H9 (cell line): ENCODE results near the gene KRTAP9-3. TPM values are rescaled to one million over a fixed set of nuclear protein-coding genes. Genes with fewer than 3 reads are reported as not detected.
"Not testable (repeated sequence)": the region's sequence is repeated elsewhere in the genome, so short reads cannot be mapped to it uniquely, and the experiment has no call there.

Experiments used
- DNase-seq: peaks from one replicate; pipeline ENCODE4 v3.0.0-alpha.2; 2017
- H2AFZ ChIP-seq: one replicate; pipeline ENCODE4 v1.6.1; 2013; ENCODE audit warnings: mild to moderate bottlenecking, low read length, control low read depth, moderate library complexity
- H2AK5ac ChIP-seq: 2 replicates; pipeline ENCODE4 v1.6.1; 2013; ENCODE audit warnings: low read length, control low read depth, mixed read lengths; ENCODE audit not compliant: insufficient read length
- H2BK120ac ChIP-seq: one replicate; pipeline ENCODE4 v1.6.1; 2013; ENCODE audit warnings: low read depth, mild to moderate bottlenecking, low read length, control low read depth, inconsistent platforms; ENCODE audit not compliant: poor library complexity, severe bottlenecking
- H2BK12ac ChIP-seq: 2 replicates; pipeline ENCODE4 v1.6.1; 2013; ENCODE audit warnings: low read length, control low read depth, mixed read lengths, low read depth; ENCODE audit not compliant: insufficient read length
- H2BK15ac ChIP-seq: 2 replicates; pipeline ENCODE4 v1.6.1; 2013; ENCODE audit warnings: low read depth, low read length, control low read depth
- H2BK20ac ChIP-seq: one replicate; pipeline ENCODE4 v1.6.1; 2013; ENCODE audit warnings: low read depth, mild to moderate bottlenecking, low read length, control low read depth, inconsistent platforms; ENCODE audit not compliant: poor library complexity, severe bottlenecking
- H2BK5ac ChIP-seq: 2 replicates; pipeline ENCODE4 v1.6.1; 2013; ENCODE audit warnings: low read length, control low read depth, mixed read lengths; ENCODE audit not compliant: insufficient read length
- H3K14ac ChIP-seq: 2 replicates; pipeline ENCODE4 v1.6.1; 2013; ENCODE audit warnings: low read length, control low read depth; ENCODE audit not compliant: insufficient read depth
- H3K18ac ChIP-seq: 2 replicates; pipeline ENCODE4 v1.6.1; 2013; ENCODE audit warnings: low read depth, mild to moderate bottlenecking, mixed read lengths, low read length, control low read depth; ENCODE audit not compliant: insufficient read length
- H3K23ac ChIP-seq: 2 replicates; pipeline ENCODE4 v1.6.1; 2013; ENCODE audit warnings: low read length, control low read depth, mixed read lengths, low read depth; ENCODE audit not compliant: insufficient read length
- H3K23me2 ChIP-seq: 2 replicates; pipeline ENCODE4 v1.6.1; 2013; ENCODE audit warnings: low read depth, mild to moderate bottlenecking, mixed read lengths, low read length, control low read depth; ENCODE audit not compliant: insufficient read length, poor library complexity, severe bottlenecking
- H3K27ac ChIP-seq: 2 replicates; pipeline ENCODE4 v1.5.1; 2013; ENCODE audit warnings: low read length, control low read depth, mixed read lengths, low read depth; ENCODE audit not compliant: insufficient read length
- H3K27me3 ChIP-seq: 2 replicates; pipeline ENCODE4 v1.6.1; 2013; ENCODE audit warnings: low read length, control low read depth, inconsistent platforms; ENCODE audit not compliant: insufficient read depth
- H3K4ac ChIP-seq: 2 replicates; pipeline ENCODE4 v1.6.1; 2013; ENCODE audit warnings: low read depth, mild to moderate bottlenecking, control low read depth, inconsistent platforms, low read length, moderate library complexity
- H3K4me1 ChIP-seq: 2 replicates; pipeline ENCODE4 v1.6.1; 2013; ENCODE audit warnings: low read length, control low read depth, inconsistent platforms; ENCODE audit not compliant: insufficient read depth
- H3K4me2 ChIP-seq: 2 replicates; pipeline ENCODE4 v1.6.1; 2013; ENCODE audit warnings: low read length, control low read depth, mixed read lengths; ENCODE audit not compliant: insufficient read length, insufficient read depth
- H3K56ac ChIP-seq: 2 replicates; pipeline ENCODE4 v1.6.1; 2013; ENCODE audit warnings: low read depth, mild to moderate bottlenecking, mixed read lengths, low read length, control low read depth; ENCODE audit not compliant: insufficient read length
- H3K79me1 ChIP-seq: 2 replicates; pipeline ENCODE4 v1.6.1; 2013; ENCODE audit warnings: low read depth, mild to moderate bottlenecking, moderate library complexity, low read length, control low read depth, inconsistent platforms; ENCODE audit not compliant: insufficient read depth, poor library complexity, severe bottlenecking
- H3K79me2 ChIP-seq: 2 replicates; pipeline ENCODE4 v1.6.1; 2013; ENCODE audit warnings: low read length, control low read depth, inconsistent platforms; ENCODE audit not compliant: insufficient read depth
- H3K9ac ChIP-seq: 2 replicates; pipeline ENCODE4 v1.6.1; 2013; ENCODE audit warnings: low read length, control low read depth, mixed read lengths; ENCODE audit not compliant: insufficient read length; ENCODE audit errors: extremely low read depth
- H3K9me3 ChIP-seq: one replicate; pipeline ENCODE4 v1.6.1; 2013; ENCODE audit warnings: low read depth, low read length, inconsistent platforms; ENCODE audit not compliant: control insufficient read depth
- H3T11ph ChIP-seq: one replicate; pipeline ENCODE4 v1.6.1; 2013; ENCODE audit warnings: mild to moderate bottlenecking, low read length, control low read depth, inconsistent platforms
- H4K20me1 ChIP-seq: one replicate; pipeline ENCODE4 v1.6.1; 2013; ENCODE audit not compliant: control insufficient read depth, insufficient read length, insufficient read depth
- H4K5ac ChIP-seq: 2 replicates; pipeline ENCODE4 v1.6.1; 2013; ENCODE audit warnings: low read depth, mild to moderate bottlenecking, mixed read lengths, low read length, control low read depth; ENCODE audit not compliant: insufficient read length
- H4K8ac ChIP-seq: replicated peaks from 2 replicates; pipeline ENCODE4 v1.6.1; 2013; ENCODE audit warnings: low read length, control low read depth, mixed read lengths, low read depth; ENCODE audit not compliant: insufficient read length
- H4K91ac ChIP-seq: 2 replicates; pipeline ENCODE4 v1.6.1; 2013; ENCODE audit warnings: low read depth, mild to moderate bottlenecking, moderate library complexity, mixed read lengths, low read length, control low read depth; ENCODE audit not compliant: insufficient read length
- H3K27ac Mint-ChIP-seq, 3 experiments: 2 replicates in 2 of 3; 3 replicates in 1 of 3; pipeline ENCODE4 v1.8.0; 2020 to 2021; ENCODE audit warnings: mixed read lengths in 3 of 3, mild to moderate bottlenecking in 1 of 3, moderate library complexity in 1 of 3
- H3K27me3 Mint-ChIP-seq: 2 replicates; pipeline ENCODE4 v1.8.0; 2021; ENCODE audit warnings: low read depth, mild to moderate bottlenecking, moderate library complexity, mixed read lengths
- H3K36me3 Mint-ChIP-seq, 3 experiments: 2 replicates in 2 of 3; 3 replicates in 1 of 3; pipeline ENCODE4 v1.8.0; 2020 to 2021; ENCODE audit warnings: low read depth in 3 of 3, mixed read lengths in 3 of 3; ENCODE audit not compliant: insufficient read depth in 1 of 3
- H3K4me1 Mint-ChIP-seq, 2 experiments: 2 replicates each; pipeline ENCODE4 v1.8.0; 2020; ENCODE audit warnings: mixed read lengths in 2 of 2
- H3K4me3 Mint-ChIP-seq, 2 experiments: 2 replicates in 1 of 2; 3 replicates in 1 of 2; pipeline ENCODE4 v1.8.0; 2020 to 2021; ENCODE audit warnings: mild to moderate bottlenecking in 2 of 2, mixed read lengths in 2 of 2, moderate library complexity in 1 of 2
- H3K9me3 Mint-ChIP-seq, 2 experiments: 2 replicates in 1 of 2; 3 replicates in 1 of 2; pipeline ENCODE4 v1.8.0; 2020; ENCODE audit warnings: mild to moderate bottlenecking in 2 of 2, mixed read lengths in 2 of 2, moderate library complexity in 1 of 2
- WGBS: extraction: QIAGEN DNeasy Blood & Tissue Kit; methylation state at CpG from one replicate; pipeline ENCODE4 v1.1.7; 2013; ENCODE audit warnings: missing lambda C conversion rate, low lambda C conversion rate, mixed read lengths; ENCODE audit not compliant: insufficient read length; ENCODE audit errors: extremely low coverage; 5-methylcytosine and 5-hydroxymethylcytosine counted together
- total RNA-seq: library from RNA; stranded (reverse); gene quantifications from 2 replicates; pipeline ENCODE4 v1.2.1, GENCODE V29; 2021
- TF ChIP-seq, protein P1 (sequence below): fragments of 200-600 bp; sonication (generic); conservative IDR thresholded peaks from 3 replicates; pipeline ENCODE4 v1.8.0; 2021; ENCODE audit warnings: antibody characterized with exemption, mild to moderate bottlenecking

KRTAP9-3 gene
- total RNA-seq, 1 experiment from 2014 or later, result not detected

DNA sequence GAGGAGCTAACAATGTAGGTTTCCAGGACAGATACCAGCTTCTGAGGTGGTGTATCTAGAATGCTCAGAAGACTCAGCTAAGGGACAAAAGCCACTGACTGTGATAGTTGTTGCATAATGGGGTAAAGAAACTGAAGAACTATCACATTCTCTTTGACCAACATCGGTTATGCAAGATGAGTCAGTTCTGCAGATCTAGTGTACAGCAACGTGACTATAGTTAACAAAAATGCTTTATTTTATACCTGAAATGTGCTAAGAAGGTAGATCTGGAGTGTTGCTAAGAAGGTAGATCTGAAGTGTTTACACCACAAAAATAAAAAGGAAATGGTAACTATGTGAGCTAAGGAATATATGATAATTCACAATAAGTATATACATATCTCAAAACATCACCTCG, 35.5 kb downstream of the KRTAP9-3 start:
- Histone ChIP-seq H3K9ac (no peak overlapping the region), H2AFZ (no peak overlapping the region), H4K20me1 (no peaks in the 10 kb centered on the region), H3K18ac (no peak overlapping the region), H2BK12ac (no peak overlapping the region), H3K4me1 (no peaks in the 10 kb centered on the region), H3K56ac (no peak overlapping the region), H3K9me3 (no peaks in the 10 kb centered on the region), H4K5ac (no peak overlapping the region), H3K27me3 (no peaks in the 10 kb centered on the region), H3K79me2 (no peaks in the 10 kb centered on the region), H3K4ac (no peak overlapping the region), H3K23ac (no peak overlapping the region), H2BK15ac (no peak overlapping the region), H3K27ac (no peak overlapping the region), H2BK120ac (no peak overlapping the region), H4K8ac (no peak overlapping the region), H3T11ph (no peak overlapping the region), H2BK20ac (no peak overlapping the region), H2BK5ac (no peak overlapping the region), H3K79me1 (no peaks in the 10 kb centered on the region), H3K14ac (no peak overlapping the region), H2AK5ac (no peak overlapping the region), H4K91ac (no peak overlapping the region), H3K23me2 (no peaks in the 10 kb centered on the region), H3K4me2 (no peak overlapping the region)
- Mint-ChIP-seq H3K27me3 (peaks cover 5% of the 10 kb centered on the region), H3K9me3 (no peaks in the 10 kb centered on the region), H3K4me3 (no peak overlapping the region), H3K27ac (no peak overlapping the region), H3K4me1 (no peaks in the 10 kb centered on the region; a peak in 1 of 4 replicates), H3K36me3 (no peaks in the 10 kb centered on the region)
- no peak for DNase-seq
- TF ChIP-seq, protein P1, sequence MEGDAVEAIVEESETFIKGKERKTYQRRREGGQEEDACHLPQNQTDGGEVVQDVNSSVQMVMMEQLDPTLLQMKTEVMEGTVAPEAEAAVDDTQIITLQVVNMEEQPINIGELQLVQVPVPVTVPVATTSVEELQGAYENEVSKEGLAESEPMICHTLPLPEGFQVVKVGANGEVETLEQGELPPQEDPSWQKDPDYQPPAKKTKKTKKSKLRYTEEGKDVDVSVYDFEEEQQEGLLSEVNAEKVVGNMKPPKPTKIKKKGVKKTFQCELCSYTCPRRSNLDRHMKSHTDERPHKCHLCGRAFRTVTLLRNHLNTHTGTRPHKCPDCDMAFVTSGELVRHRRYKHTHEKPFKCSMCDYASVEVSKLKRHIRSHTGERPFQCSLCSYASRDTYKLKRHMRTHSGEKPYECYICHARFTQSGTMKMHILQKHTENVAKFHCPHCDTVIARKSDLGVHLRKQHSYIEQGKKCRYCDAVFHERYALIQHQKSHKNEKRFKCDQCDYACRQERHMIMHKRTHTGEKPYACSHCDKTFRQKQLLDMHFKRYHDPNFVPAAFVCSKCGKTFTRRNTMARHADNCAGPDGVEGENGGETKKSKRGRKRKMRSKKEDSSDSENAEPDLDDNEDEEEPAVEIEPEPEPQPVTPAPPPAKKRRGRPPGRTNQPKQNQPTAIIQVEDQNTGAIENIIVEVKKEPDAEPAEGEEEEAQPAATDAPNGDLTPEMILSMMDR, result no peak
- no CpG with 5 or more reads among the region's 3 CpGs for WGBS

DNA sequence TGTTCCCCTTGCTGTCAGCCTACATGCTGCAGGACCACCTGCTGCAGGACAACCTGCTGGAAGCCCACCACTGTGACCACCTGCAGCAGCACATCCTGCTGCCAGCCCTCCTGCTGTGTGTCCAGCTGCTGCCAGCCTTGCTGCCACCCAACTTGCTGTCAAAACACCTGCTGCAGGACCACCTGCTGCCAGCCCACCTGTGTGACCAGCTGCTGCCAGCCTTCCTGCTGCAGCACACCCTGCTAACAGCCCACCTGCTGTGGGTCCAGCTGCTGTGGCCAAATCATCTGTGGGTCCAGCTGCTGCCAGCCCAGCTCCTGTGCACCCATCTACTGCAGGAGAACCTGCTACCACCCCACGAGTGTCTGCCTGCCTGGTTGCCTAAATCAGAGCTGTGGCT, 39.1 kb downstream of the KRTAP9-3 start:
- H3K27me3 ChIP-seq, H3K4me1 Mint-ChIP-seq, H3K4me2 ChIP-seq, H3K9me3 Mint-ChIP-seq, H4K20me1 ChIP-seq, H3K79me2 ChIP-seq, H3K23me2 ChIP-seq, H3K14ac ChIP-seq, H3K27ac Mint-ChIP-seq, H3T11ph ChIP-seq, H3K4me1 ChIP-seq, DNase-seq, H2BK20ac ChIP-seq, H2BK12ac ChIP-seq, H2AK5ac ChIP-seq, H3K4me3 Mint-ChIP-seq, H3K9me3 ChIP-seq, H2AFZ ChIP-seq, H4K8ac ChIP-seq, H3K27ac ChIP-seq, H2BK15ac ChIP-seq, H3K9ac ChIP-seq, H4K5ac ChIP-seq, H3K56ac ChIP-seq, H3K36me3 Mint-ChIP-seq, H3K4ac ChIP-seq, H3K27me3 Mint-ChIP-seq, H2BK5ac ChIP-seq, H3K23ac ChIP-seq, H2BK120ac ChIP-seq, H3K79me1 ChIP-seq, H4K91ac ChIP-seq, H3K18ac ChIP-seq: not testable (repeated sequence)
- WGBS, result no CpG with 5 or more reads among the region's 1 CpG
